PFSK-1 (cell line): ENCODE data around the gene CAVIN2.

Source experiments
- POLR2AphosphoS5 ChIP-seq: IDR thresholded peaks from 2 replicates; pipeline ENCODE4 v1.6.1; 2012; ENCODE audit warnings: low read depth, mild to moderate bottlenecking, control low read depth, low read length, moderate library complexity
- SIN3A ChIP-seq: IDR thresholded peaks from 2 replicates; pipeline ENCODE4 v1.6.1; 2012; ENCODE audit warnings: mild to moderate bottlenecking, low read length, moderate library complexity, borderline replicate concordance; ENCODE audit not compliant: insufficient read depth
- TAF1 ChIP-seq: IDR thresholded peaks from 2 replicates; pipeline ENCODE4 v1.6.1; 2012; ENCODE audit warnings: low read length, control low read depth, borderline replicate concordance; ENCODE audit not compliant: insufficient read depth

DNA sequence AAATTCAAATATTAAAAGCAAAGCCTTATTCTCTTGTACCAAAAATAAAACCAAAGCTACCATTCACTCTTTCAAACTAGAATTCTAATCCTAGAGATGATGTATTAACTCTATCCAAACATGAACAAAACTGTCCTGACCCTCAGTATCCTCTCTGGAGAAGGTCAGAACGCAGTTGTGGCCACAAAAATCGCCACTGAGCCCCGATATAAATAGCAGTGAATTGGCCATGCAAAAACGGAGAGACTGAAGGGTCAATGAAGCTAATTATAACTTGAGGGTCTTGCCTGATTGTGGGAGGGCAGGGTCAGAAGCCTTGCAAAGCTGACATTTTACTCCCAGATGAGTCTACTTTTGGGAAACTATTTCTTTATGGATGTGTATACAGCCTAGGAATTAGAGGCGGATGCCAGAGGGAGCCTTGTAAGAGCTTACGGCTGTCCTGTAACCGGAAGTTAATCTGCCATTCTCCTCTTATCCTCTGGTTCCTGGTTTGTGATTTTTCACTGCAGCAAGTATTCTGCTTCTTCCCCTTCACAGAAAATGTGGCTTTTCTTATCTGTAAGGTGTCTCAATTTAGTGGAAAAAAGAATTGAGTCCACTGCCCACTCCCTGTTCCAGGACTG is 28.1 kb downstream of the CAVIN2 start:
- no peak for TF ChIP-seq SIN3A
- TF ChIP-seq TAF1 = no peak
- no peak for TF ChIP-seq POLR2AphosphoS5
